Stomach (tissue), 9 donors: ENCODE results near the gene DIAPH2. TPM values are rescaled to one million over a fixed set of nuclear protein-coding genes. Genes with fewer than 3 reads are reported as not detected.
A peak's percentile ranks its signal among the peaks of the same experiment; 100 is the strongest.
"Not testable (repeated sequence)": the region's sequence is repeated elsewhere in the genome, so short reads cannot be mapped to it uniquely, and the experiment has no call there.

ENCODE experiments used
- DNase-seq, 2 donors: peaks; one replicate each; pipeline versions ENCODE4 v3.0.0 to v3.0.0-alpha.2; 2013 to 2019
- H3K27ac ChIP-seq, 5 donors: fragments of 200-600 bp in 4 of 5; sonication (generic) in 4 of 5; one replicate each; pipeline ENCODE4 v1.5.1; 2013 to 2019; ENCODE audit warnings: mild to moderate bottlenecking in 1 of 5, moderate library complexity in 1 of 5
- H3K27me3 ChIP-seq, 3 donors: fragments of 200-600 bp; sonication (generic); one replicate each; pipeline ENCODE4 v1.5.1; 2017 to 2019; ENCODE audit warnings: mixed run types in 1 of 3
- H3K36me3 ChIP-seq, 4 donors: fragments of 200-600 bp; sonication (generic); 1 replicate in 3 of 4; 2 replicates in 1 of 4; pipeline ENCODE4 v1.5.1; 2016 to 2019
- H3K4me1 ChIP-seq, 4 donors: fragments of 200-600 bp; sonication (generic); one replicate each; pipeline ENCODE4 v1.5.1; 2016 to 2019
- H3K4me3 ChIP-seq, 4 donors: fragments of 200-600 bp; sonication (generic) in 3 of 4; one replicate each; pipeline ENCODE4 v1.5.1; 2016 to 2019; ENCODE audit warnings: mild to moderate bottlenecking in 1 of 4
- H3K9me3 ChIP-seq, 4 donors: fragments of 200-600 bp; sonication (generic); one replicate each; pipeline ENCODE4 v1.5.1; 2016 to 2019
- CTCF ChIP-seq, 7 experiments: fragments of 450-650 bp in 4 of 7; fragments of 200-600 bp in 3 of 7; sonication (generic) in 3 of 7; IDR thresholded peaks; one replicate each; pipeline ENCODE4 v1.5.1; 2016 to 2019; ENCODE audit warnings: antibody characterized with exemption in 7 of 7, control low read depth in 2 of 7, mild to moderate bottlenecking in 1 of 7
- EP300 ChIP-seq: sonication (generic); formaldehyde crosslinking; IDR thresholded peaks from one replicate; pipeline ENCODE4 v1.6.1; 2017; ENCODE audit warnings: antibody characterized with exemption
- POLR2A ChIP-seq, 4 donors: fragments of 450-650 bp; IDR thresholded peaks; one replicate each; pipeline ENCODE4 v1.6.1; 2016; ENCODE audit warnings: antibody characterized with exemption in 4 of 4, control low read depth in 2 of 4, mild to moderate bottlenecking in 1 of 4, moderate library complexity in 1 of 4
- POLR2AphosphoS5 ChIP-seq, 3 donors: sonication (generic); formaldehyde crosslinking; IDR thresholded peaks; one replicate each; pipeline ENCODE4 v1.6.1; 2016; ENCODE audit warnings: antibody characterized with exemption in 3 of 3
- WGBS, 5 donors: extraction: QIAGEN DNeasy Blood & Tissue Kit in 3 of 5; methylation state at CpG; one replicate each; pipeline versions ENCODE4 v1.1.5 to v1.1.7; 2013 to 2018; 5-methylcytosine and 5-hydroxymethylcytosine counted together
- intact Hi-C: fragments of 100-400 bp; cut with DNase I; formaldehyde crosslinking; loops from one replicate; pipeline ENCODE4 v1.15.1; 2023; ENCODE audit warnings: low total_unique reads
- polyA plus RNA-seq, 3 donors: library from polyadenylated mRNA; stranded (reverse); fragments of 200-250 nt; gene quantifications; one replicate each; pipeline ENCODE4 v1.2.3, GENCODE V29; 2013
- total RNA-seq, 5 donors: library from RNA; depleted of rRNA; stranded (reverse); fragments of >200 nt; gene quantifications; one replicate each; pipeline versions ENCODE4 v1.1.0 to v1.2.3, GENCODE V29; 2014 to 2016
- donor health status: healthy with polysubstance abuse.
- donor health status: Bipolar disorder and iron deficiency.
- donor health status: healthy.

The DIAPH2 gene
- total and polyA plus RNA-seq, 8 donors: 5.2 to 52.5 (median 27.3) TPM

DNA sequence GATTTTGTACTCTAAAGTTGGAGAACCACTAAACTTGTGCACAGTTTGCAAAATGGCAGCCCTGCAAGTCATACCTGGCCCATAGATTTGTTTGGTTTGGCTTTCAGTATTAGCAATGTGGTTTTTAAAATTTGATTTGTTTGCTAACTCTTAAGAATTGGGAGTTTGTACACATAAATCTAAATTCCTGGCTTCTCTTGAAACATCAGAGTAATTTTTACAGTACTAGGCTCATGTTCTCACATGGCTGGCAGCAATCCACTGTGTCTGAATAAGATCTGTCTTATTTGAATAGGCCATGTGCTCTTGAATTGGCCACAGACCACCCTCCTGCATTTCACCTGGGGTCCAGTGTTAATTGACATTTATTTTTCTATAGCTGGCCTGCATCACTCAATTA, 21.3 kb downstream of the DIAPH2 start:
- intact Hi-C loops: no loop called here
- Histone ChIP-seq H3K4me3 (no peak overlapping the region), H3K27ac (no peak overlapping the region), H3K36me3 (no peaks in the 10 kb centered on the region), H3K27me3 (no peaks in the 10 kb centered on the region), H3K4me1 (peaks cover 0 to 8% (median 3%) of the 10 kb centered on the region in 4 donors), H3K9me3 (no peaks in the 10 kb centered on the region)
- no peak for DNase-seq
- TF ChIP-seq CTCF (IDR thresholded peaks at IDR 0.05): no peak
- TF ChIP-seq POLR2AphosphoS5 (IDR thresholded peaks at IDR 0.05): no peak
- no peak for TF ChIP-seq POLR2A (IDR thresholded peaks at IDR 0.05)
- no peak for TF ChIP-seq EP300

DNA sequence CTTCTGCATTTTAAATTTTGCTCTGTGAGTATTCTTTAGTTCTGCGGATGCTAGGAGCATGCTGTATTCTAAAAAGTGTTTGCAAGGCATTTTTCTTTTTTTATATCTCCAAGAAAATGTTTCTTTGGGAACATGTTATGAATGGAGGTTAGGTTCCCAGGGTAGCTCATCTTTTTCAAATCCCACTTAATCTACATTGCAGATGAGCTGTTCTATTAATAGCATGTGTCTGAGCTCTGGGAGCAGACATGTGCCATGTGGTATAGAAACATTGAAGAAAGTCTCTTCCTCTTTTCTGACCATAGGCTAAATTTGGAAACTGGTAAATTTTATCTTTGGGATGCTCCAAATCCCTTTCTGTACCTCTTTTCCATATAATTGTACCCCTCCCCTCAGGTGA, 23.2 kb downstream of the DIAPH2 start:
- no peak overlapping the region for H3K27ac ChIP-seq
- no peak for DNase-seq
- TF ChIP-seq POLR2A (IDR thresholded peaks at IDR 0.05) (no peak), EP300 (no peak), CTCF (IDR thresholded peaks at IDR 0.05) (no peak), POLR2AphosphoS5 (IDR thresholded peaks at IDR 0.05) (no peak)
- WGBS, 5 donors: 53 to 76% (median 70%) methylated on average over 1 of the region's 1 CpG
- H3K4me3 ChIP-seq: no peak overlapping the region
- peaks cover 0 to 8% (median 3%) of the 10 kb centered on the region in 4 donors for H3K4me1 ChIP-seq
- intact Hi-C loops: no loop called here
- no peaks in the 10 kb centered on the region for H3K9me3 ChIP-seq
- H3K36me3 ChIP-seq: no peaks in the 10 kb centered on the region
- H3K27me3 ChIP-seq: no peaks in the 10 kb centered on the region

GRCh38 chrX:96710031-96710430, 25.4 kb downstream of the DIAPH2 start:
- DNase-seq: no peak
- no peak overlapping the region for H3K27ac ChIP-seq
- no peaks in the 10 kb centered on the region for H3K27me3 ChIP-seq
- 84 to 96% (median 90%) methylated on average over 2 of the region's 2 CpGs for WGBS, 5 donors
- peaks cover 0 to 8% (median 0%) of the 10 kb centered on the region in 4 donors for H3K4me1 ChIP-seq
- no peaks in the 10 kb centered on the region for H3K36me3 ChIP-seq
- no peak for TF ChIP-seq CTCF (IDR thresholded peaks at IDR 0.05)
- no peak for TF ChIP-seq POLR2AphosphoS5 (IDR thresholded peaks at IDR 0.05)
- TF ChIP-seq POLR2A (IDR thresholded peaks at IDR 0.05): no peak
- no peak for TF ChIP-seq EP300
- H3K4me3 ChIP-seq: no peak overlapping the region
- intact Hi-C loops: no loop called here
- H3K9me3 ChIP-seq: no peaks in the 10 kb centered on the region

- no peaks in the 10 kb centered on the region for H3K9me3 ChIP-seq
- TF ChIP-seq EP300 (no peak), CTCF (IDR thresholded peaks at IDR 0.05) (no peak), POLR2A (IDR thresholded peaks at IDR 0.05) (no peak), POLR2AphosphoS5 (IDR thresholded peaks at IDR 0.05) (no peak)
- H3K4me1 ChIP-seq: no peaks in the 10 kb centered on the region
- H3K27ac ChIP-seq: no peak overlapping the region
- no peaks in the 10 kb centered on the region for H3K36me3 ChIP-seq
- DNase-seq: peak in 1 of 2 donors; percentile 55
- H3K4me3 ChIP-seq: no peak overlapping the region
- no peaks in the 10 kb centered on the region for H3K27me3 ChIP-seq
- intact Hi-C loops: no loop called here
These were observed 28.7 kb downstream of the DIAPH2 start for GRCh38 chrX:96713303-96713702.

DNA sequence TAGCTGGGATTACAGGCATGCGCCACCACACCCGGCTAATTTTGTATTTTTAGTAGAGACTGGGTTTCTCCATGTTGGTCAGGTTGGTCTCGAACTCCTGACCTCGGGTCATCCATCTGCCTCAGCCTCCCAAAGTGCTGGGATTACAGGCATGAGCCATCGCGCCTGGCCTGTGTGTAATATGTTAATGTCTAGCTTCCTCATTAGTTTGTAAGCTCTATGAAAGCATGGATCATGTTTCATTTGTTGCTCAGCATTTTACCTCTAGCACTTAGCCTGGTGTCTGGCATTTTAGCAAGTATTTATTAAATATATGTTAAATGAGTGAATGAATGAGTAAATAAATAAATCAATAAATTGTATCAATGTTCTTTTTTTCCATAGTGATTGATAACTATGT, 29.8 kb downstream of the DIAPH2 start:
- H3K9me3 ChIP-seq, H3K27me3 ChIP-seq, H3K4me3 ChIP-seq, intact Hi-C loops, DNase-seq, H3K27ac ChIP-seq, H3K4me1 ChIP-seq, H3K36me3 ChIP-seq: not testable (repeated sequence)
- 84 to 96% (median 92%) methylated on average over 5 to 6 of the region's 6 CpGs for WGBS, 5 donors
